Right lung (tissue), 10 donors: ENCODE data around the gene STYX. TPM values are rescaled to one million over a fixed set of nuclear protein-coding genes. Genes with fewer than 3 reads are reported as not detected.
A peak's percentile ranks its signal among the peaks of the same experiment; 100 is the strongest.

Source experiments
- DNase-seq, 2 donors: peaks; one replicate each; pipeline ENCODE4 v3.0.0-alpha.2; 2013
- long read RNA-seq, 8 donors: transcript quantifications; one replicate each; lab custom pipeline, GENCODE V29; 2026
- polyA plus RNA-seq, 5 donors: library from polyadenylated mRNA; unstranded; fragments of 120-200 nt; gene quantifications; one replicate each; pipeline versions ENCODE4 v1.2.1 to v1.2.3, GENCODE V29; 2013; ENCODE audit warnings: inconsistent platforms in 1 of 5, low replicate concordance in 1 of 5; ENCODE audit not compliant: insufficient read length in 5 of 5, insufficient read depth in 1 of 5

The STYX gene, protein sequence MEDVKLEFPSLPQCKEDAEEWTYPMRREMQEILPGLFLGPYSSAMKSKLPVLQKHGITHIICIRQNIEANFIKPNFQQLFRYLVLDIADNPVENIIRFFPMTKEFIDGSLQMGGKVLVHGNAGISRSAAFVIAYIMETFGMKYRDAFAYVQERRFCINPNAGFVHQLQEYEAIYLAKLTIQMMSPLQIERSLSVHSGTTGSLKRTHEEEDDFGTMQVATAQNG
- polyA plus RNA-seq: 10 to 100 TPM; 15.0 to 21.2 (median 17.3) TPM
- long read RNA-seq, donor 1, full-length matches to known transcripts: 1 of 1 reads
- long read RNA-seq, donor 1, partial matches to known transcripts: 0 of 1 reads
- long read RNA-seq, donor 1, other reads (novel, unspliced or antisense): 0 of 1 reads
- long read RNA-seq, donor 2, full-length matches to known transcripts: 3 of 3 reads
- long read RNA-seq, donor 2, partial matches to known transcripts: 0 of 3 reads
- long read RNA-seq, donor 2, other reads (novel, unspliced or antisense): 0 of 3 reads
- long read RNA-seq, donor 3, full-length matches to known transcripts: 3 of 3 reads
- long read RNA-seq, donor 3, partial matches to known transcripts: 0 of 3 reads
- long read RNA-seq, donor 3, other reads (novel, unspliced or antisense): 0 of 3 reads
- long read RNA-seq, donor 4, full-length matches to known transcripts: 2 of 11 reads
- long read RNA-seq, donor 4, partial matches to known transcripts: 9 of 11 reads
- long read RNA-seq, donor 4, other reads (novel, unspliced or antisense): 0 of 11 reads
- long read RNA-seq, donor 5, full-length matches to known transcripts: 2 of 2 reads
- long read RNA-seq, donor 5, partial matches to known transcripts: 0 of 2 reads
- long read RNA-seq, donor 5, other reads (novel, unspliced or antisense): 0 of 2 reads
- long read RNA-seq, donor 6, full-length matches to known transcripts: 12 of 12 reads
- long read RNA-seq, donor 6, partial matches to known transcripts: 0 of 12 reads
- long read RNA-seq, donor 6, other reads (novel, unspliced or antisense): 0 of 12 reads
- long read RNA-seq, donor 7, full-length matches to known transcripts: 8 of 8 reads
- long read RNA-seq, donor 7, partial matches to known transcripts: 0 of 8 reads
- long read RNA-seq, donor 7, other reads (novel, unspliced or antisense): 0 of 8 reads
- long read RNA-seq, donor 8, full-length matches to known transcripts: 1 of 1 reads
- long read RNA-seq, donor 8, partial matches to known transcripts: 0 of 1 reads
- long read RNA-seq, donor 8, other reads (novel, unspliced or antisense): 0 of 1 reads

- DNase-seq: peak; percentile 99
Observed at GRCh38 chr14:52729925-52730708, at the start of gene STYX. Gene STYX (plus strand): TSS chr14:52730166. CDS start chr14:52730475, 309 bp downstream.

DNA sequence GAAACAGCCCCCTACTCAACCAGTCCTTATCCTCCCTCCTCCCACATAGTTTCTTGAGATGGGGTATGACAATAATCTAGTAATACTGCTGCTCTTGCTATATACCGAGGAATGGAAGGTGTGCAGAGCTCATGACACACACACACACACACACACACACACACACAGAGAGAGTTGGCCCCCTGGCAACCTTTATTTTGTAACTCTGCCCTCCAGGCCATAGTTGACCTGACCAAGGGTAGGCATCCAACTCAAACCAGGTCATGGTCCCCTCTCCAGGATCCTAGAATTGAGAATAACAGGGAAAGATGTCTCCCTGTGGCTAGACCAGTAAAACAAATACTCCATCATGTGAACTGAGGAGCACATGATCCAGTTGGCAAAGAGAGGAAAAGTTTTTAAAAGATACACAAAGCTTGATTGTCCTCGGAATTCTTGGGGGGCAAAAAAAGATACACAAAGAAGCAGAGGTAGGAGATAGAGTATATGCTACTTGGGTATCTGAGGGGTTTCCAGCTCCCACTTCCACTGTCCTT lies 45.9 kb upstream of the STYX start:
- no peak for DNase-seq

DNA sequence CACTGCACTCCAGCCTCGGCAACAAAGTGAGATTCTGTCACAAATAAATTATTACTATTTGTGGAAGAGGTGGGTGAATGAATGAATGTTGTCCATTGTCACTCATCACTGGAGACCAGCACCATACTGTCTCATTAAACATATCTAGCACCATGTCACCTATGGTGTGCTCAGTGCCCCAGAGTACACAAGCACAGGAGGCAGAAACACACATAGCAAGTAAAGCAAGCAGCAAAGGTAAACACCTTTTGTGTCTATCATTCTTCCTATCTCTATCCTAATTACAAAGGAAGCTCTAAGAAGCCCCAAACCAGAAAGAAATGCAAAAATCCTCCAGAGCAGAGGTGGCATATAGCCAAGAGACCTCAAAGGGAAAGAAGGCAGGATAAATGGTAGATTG lies 43.8 kb upstream of the STYX start:
- DNase-seq: no peak

GRCh38 chr14:52690983-52691760 lies 38.8 kb upstream of the STYX start:
- no peak for DNase-seq

GRCh38 chr14:52692248-52692962 lies 37.6 kb upstream of the STYX start:
- DNase-seq: no peak

DNA sequence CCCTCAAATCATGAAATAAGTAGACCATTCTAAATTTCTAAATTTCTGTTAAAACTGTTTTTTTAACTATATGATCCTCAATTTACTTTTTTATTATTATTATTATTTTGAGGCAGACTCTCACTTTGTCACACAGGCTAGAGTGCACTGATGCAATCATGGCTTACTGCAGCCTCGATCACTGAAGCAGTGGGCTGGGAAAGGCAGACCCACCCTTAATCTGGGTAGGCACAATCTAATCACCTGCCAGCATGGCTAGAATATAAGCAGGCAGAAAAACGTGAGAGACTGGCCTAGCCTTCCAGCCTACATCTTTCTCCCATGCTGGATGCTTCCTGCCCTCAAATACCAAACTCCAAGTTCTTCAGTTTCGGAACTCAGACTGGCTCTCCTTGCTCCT lies 36.9 kb upstream of the STYX start:
- DNase-seq: no peak

DNA sequence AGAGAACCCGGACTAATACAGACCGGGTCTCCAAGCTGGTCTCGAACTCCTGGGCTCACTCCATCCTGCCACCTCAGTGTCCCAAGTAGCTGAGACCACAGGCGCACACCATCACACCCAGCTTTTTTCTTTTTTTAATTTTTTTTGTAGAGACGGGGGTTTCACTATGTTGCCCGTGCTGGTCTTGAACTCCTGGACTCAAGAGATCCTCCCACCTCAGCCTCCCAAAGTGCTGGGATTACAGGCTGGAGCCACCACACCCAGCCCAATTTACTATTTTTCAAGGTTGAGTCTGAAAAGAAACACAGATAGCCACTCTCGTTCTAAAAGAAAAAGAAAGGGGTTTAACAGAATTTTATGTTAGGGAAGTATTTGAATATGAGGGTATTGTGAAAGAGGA lies 36.4 kb upstream of the STYX start:
- DNase-seq: no peak

- DNase-seq: peak; percentile 37 to 44
Observed at GRCh38 chr14:52694761-52695480, 35.0 kb upstream of the STYX start.

- peak; percentile 83 to 84 for DNase-seq
Observed at GRCh38 chr14:52695481-52696091, 34.4 kb upstream of the STYX start, which contains the start of gene ERO1A. Gene ERO1A (minus strand): TSS chr14:52695558. CDS start chr14:52695481, 77 bp downstream.

DNA sequence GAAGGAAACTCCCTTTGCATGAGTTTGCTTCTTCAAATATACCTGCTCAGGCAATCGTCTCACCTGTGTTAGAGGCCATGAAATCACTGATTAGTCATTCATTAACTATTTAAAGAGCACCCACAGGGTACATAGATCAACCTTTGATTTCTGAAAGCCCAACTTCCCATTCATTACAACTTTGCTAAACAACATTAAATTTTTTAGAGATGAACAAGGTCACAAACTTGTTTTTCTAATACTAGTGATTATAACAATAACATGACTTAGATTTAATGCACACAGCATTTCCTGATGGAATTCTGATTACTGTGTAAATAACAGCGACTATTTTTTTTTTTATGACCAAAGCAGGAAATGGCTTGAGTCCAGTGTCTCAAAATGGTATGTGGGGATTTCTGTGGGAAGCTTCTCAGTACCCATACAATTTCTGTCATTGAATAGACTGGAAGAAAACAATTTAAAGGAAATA lies 29.2 kb upstream of the STYX start:
- peak in 1 of 2 donors; percentile 40 for DNase-seq

DNA sequence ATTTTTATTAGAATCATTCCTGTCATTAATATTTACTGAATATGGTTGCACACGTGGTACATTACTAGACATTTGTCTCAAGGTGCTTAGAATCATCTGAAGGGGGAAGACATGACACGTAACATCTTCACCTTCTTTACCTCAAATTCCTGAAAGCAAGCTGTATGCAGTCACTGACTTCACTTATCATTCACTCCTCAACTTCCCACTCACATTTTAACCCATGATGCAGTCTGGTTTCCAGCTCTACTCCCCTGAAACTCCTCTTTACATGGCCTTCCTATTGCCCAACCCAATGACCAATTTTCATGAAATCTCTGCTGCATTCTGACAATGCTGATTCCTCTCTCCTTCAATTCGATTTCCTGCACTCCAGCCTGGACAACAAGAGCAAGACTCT lies 28.7 kb upstream of the STYX start:
- no peak for DNase-seq

DNA sequence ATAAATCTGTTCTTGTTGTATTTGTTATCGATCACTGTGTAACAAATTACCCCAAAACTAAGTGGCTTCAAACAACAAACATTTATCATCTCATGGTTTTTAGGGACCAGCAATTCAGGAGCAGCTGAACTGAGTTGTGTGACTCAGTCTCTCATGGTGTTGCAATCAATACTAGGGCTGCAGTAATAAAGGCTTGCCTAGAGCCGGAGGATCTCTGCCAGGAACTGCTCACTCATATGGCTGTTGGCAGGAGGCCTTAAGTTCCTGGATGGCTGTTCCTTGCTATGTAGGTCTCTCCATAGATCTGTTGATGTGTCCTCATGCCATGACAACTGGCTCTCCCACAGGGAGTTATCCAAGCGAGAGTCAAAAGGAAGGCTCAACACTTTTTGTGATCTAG lies 26.7 kb upstream of the STYX start:
- DNase-seq: no peak

DNA sequence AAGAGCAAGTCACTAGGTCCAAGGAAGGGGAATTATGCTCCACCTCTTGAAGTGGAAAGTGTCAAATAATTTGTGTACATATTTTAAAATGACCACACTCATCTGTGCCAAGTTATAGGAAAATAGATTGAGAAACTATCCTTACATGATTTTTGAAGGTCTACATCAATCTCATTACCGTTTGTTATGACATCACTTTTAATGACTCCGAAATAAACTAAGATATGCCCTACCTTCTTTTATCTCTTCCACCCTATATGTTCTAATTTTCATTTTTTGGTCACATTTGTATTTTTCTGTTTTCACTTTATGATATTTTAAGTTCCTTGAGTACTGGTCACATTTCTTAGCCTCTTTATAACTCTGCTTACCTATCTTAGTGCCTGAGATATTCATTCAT lies 26.3 kb upstream of the STYX start:
- DNase-seq: no peak

- DNase-seq: no peak
Observed at GRCh38 chr14:52706286-52706685, 23.7 kb upstream of the STYX start.

DNA sequence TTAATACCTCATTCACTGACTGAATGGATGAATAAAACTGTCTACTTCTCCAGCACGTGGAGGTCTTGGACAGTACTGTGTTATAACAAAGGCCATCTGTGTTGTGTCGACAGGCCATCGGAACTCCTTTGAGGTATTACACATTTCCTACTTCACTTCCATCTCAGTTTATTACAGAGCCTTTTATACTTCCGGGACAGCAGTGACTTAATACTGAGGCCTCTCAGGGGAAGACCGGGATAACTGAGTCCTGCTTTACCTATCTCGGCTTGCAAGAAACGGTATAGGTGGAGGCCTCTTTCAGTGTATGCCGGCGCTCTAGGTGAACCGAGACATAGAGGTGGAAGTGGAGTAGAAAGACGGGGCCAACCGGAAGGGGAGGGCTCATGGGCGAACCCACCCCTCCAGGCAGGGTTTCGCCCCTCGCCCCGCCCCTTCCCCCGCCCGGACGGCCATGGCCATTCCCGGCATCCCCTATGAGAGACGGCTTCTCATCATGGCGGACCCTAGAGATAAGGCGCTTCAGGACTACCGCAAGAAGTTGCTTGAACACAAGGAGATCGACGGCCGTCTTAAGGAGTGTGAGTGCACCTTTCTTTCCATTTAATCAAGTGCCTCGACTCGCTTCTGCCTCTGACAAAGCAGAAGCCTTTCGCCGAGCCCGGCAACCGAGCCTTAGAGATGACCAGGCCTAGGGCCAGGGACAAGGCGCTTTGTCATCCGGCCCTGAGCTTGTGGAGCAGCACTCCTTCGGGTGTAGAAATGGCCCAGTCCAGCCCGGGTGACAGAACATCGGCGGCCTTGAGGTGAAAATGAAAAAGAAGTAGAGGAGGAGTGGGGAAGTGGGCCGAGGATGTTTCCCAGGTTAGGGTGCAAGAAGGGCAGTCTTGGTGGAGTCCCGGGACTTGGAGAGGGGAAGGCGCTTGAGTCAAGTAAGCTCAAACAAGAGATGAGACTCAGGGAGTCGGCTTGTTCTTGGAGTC lies 23.0 kb upstream of the STYX start, which contains the start of gene PSMC6:
PSMC6 (plus strand) TSS at position 477 of the 983 bp plus-strand sequence; CDS start at position 497, 20 bp downstream.
- DNase-seq: peak; percentile 92 to 93

GRCh38 chr14:52711666-52712065 lies 18.3 kb upstream of the STYX start:
- DNase-seq: no peak
